HG03521 (cell line): ENCODE results near the gene PIAS4.

Experiments
- ATAC-seq: cut with Tn5 transposase; IDR thresholded peaks from one replicate; pipeline ENCODE4 v1.9.1; 2021; ENCODE audit warnings: mild to moderate bottlenecking, moderate library complexity; ENCODE audit not compliant: unreplicated experiment

Gene PIAS4

GRCh38 chr19:3976495-3977241, 30.9 kb upstream of the PIAS4 start:
- no peak for ATAC-seq

- no peak for ATAC-seq
These were observed 30.0 kb upstream of the PIAS4 start for GRCh38 chr19:3977242-3978143.

DNA sequence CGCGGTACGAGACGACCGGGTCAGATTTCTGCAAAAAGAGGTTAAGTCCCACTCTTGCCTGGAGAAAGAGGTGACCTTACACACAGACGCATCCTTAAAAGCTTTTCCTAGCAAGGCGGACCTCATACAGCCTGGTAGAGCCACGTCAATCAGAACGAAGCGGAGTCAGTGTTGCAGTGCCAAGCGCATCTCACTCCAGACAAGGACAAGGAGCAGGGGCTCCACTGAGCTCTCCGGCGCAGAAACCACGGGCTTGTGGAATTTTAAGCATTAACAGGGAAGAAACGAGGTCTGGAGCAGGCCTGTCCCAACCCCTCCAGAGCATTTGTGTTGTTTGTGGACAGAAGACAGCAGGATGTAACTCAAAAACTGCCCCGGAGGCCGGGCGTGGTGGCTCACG, 29.4 kb upstream of the PIAS4 start:
- no peak for ATAC-seq

GRCh38 chr19:3979289-3979673, 28.3 kb upstream of the PIAS4 start:
- no peak for ATAC-seq

DNA sequence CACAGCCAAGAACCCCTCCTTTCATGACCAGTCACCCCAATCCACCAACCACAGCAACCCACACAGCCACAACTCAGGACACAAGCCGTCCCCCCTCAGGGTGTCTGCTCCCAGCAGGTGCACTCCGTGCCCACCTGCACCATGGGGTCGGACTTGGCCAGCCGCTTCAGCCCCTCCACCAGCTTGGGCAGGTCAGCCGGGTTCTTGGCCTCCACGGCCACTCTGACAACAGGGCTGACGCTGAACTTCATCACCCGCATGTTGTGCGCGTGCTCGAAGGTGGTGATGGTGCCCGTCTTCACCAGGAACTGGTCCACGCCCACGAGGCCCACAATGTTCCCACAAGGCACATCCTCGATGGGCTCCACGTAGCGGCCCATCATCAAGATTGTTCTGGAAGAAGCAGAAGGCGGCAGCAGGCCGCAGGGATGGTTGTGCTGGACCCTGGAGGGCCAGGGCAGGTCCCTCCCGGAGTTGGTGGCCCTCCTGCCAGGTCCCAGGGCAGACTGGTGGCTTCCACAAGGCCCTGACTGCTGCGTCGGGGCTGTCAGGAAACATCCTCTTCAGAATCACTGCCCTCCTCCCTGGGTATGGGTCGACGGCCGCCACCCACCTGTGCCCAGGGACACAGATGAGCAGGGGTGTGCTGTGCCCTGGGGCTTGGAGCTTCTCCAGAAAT, 27.7 kb upstream of the PIAS4 start:
- no peak for ATAC-seq

GRCh38 chr19:3980353-3981251, 26.9 kb upstream of the PIAS4 start:
- ATAC-seq = no peak

- no peak for ATAC-seq
These were observed 26.2 kb upstream of the PIAS4 start for GRCh38 chr19:3981373-3981735.

GRCh38 chr19:3981736-3982681, 25.5 kb upstream of the PIAS4 start:
- no peak for ATAC-seq

- ATAC-seq = no peak
These were observed 24.6 kb upstream of the PIAS4 start for GRCh38 chr19:3982701-3983541.

GRCh38 chr19:3983542-3983914, 24.0 kb upstream of the PIAS4 start:
- ATAC-seq = no peak

DNA sequence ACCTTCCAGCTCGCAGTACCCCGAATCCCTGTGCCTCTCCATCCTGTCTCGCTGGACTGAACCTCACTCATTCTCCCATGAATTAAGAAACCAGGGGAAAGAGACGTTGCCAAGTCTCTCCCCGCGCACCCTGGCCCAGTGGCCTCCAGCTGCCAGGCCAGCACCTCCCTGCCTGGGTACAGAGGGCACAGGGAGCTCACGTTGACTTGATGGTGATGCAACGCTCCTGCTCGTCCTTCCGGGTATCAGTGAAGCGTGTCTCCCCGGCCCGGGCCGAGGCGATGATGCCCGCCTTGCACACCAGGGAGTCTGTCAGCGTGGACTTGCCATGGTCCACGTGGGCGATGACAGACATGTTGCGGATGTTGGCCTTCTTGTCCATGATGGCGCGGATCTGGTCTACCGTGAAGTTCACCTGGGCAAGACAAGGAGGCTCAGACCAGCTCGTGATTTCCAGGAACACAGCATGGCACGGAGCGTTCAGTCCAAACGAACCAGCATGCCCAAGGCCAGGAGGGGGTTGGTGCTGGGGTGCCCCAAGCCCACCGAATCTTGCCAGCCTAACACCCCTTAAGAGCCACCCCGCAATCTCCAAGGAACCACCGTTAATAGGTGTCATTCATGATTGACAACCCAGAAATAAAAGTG, 23.5 kb upstream of the PIAS4 start:
- ATAC-seq = no peak

DNA sequence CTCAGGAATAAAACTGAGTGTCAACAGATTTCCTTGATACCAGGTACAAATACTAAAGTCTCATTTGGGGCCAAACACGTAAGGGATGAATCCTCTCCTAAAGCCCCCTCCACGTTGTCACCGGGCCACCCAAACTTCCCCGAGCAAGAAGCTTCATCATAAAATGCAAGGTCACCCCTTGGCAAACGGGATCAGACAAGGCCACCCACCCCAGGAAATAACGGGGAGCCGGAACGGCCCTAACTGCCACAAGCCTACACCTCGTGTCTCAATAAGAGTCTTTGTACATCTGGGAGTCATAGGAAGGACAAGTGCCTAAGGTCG, 23.0 kb upstream of the PIAS4 start:
- ATAC-seq = no peak

DNA sequence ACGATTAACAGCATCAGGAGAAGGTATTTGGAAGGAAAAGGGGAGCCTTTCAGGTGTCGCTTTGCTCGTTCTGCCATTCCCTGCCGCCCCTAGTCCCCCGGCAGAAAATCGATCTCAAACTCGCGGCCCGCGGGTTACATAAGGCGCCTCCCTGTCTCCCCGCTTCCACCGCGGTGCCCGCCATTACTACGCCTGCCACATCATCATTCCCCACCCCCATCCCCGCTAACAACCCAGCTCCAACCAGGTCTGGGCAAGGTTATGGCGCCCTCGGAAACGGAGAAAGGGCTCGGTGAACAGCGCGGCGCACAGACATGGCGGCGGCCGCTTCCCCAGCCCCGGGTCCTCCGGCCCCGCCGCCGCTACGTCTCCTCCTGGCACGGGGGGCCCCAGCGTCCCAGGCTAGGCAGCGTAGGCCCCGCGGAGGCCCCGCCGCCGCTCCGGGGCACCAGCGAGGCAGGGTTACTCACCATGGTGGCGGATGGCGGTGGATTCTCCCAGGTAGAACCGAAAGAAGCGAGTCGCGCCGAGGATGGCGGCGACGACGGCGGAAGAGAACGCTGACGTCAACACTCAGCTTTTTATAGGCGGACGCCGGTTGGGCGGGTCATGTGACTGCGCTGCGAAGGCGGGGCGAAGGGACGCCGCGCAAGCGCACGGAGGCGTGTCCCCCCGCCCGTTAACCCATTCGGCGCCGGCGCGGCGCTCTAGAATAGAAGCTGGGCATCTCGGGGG, 22.5 kb upstream of the PIAS4 start, which contains the start of gene EEF2:
Gene EEF2 (minus strand): TSS at position 556 of the 735 bp plus-strand sequence. CDS start 83 bp downstream, at position 473.
- ATAC-seq = peak; percentile 61

- no peak for ATAC-seq
These were observed 21.8 kb upstream of the PIAS4 start for GRCh38 chr19:3985643-3986259.

GRCh38 chr19:3986260-3987041, 21.1 kb upstream of the PIAS4 start:
- no peak for ATAC-seq

- ATAC-seq = peak; percentile 41
These were observed 19.7 kb upstream of the PIAS4 start for GRCh38 chr19:3987619-3988371.
